Neural cell (in vitro differentiated cells): ENCODE data around the gene C14orf132. TPM values are rescaled to one million over a fixed set of nuclear protein-coding genes. Genes with fewer than 3 reads are reported as not detected.

Experiments used
- H2AFZ ChIP-seq: fragments of 200-600, 300-800 bp; sonication (generic), shearing (Covaris generic); 2 replicates; pipeline ENCODE4 v1.6.0; 2014; ENCODE audit warnings: low read depth, mild to moderate bottlenecking, antibody characterized with exemption, low read length, moderate library complexity
- H3F3A ChIP-seq: fragments of 200-600 bp; shearing (Covaris generic); 2 replicates; pipeline ENCODE4 v1.6.1; 2016; ENCODE audit warnings: mild to moderate bottlenecking, moderate library complexity, mixed read lengths, antibody characterized with exemption, low read length; ENCODE audit not compliant: insufficient read depth, poor library complexity, severe bottlenecking
- H3K27ac ChIP-seq: fragments of 200-600, 300-800 bp; sonication (generic), shearing (Covaris generic); 2 replicates; pipeline ENCODE4 v1.5.1; 2014; ENCODE audit warnings: mild to moderate bottlenecking, low read length, moderate library complexity
- H3K27me3 ChIP-seq: fragments of 300-800, 200-600 bp; sonication (generic), shearing (Covaris generic); 2 replicates; pipeline ENCODE4 v1.6.0; 2014; ENCODE audit warnings: mild to moderate bottlenecking, low read depth, low read length, moderate library complexity; ENCODE audit not compliant: insufficient read depth
- H3K36me3 ChIP-seq: fragments of 300-800, 200-600 bp; sonication (generic), shearing (Covaris generic); 2 replicates; pipeline ENCODE4 v1.5.1; 2014; ENCODE audit warnings: mild to moderate bottlenecking, antibody characterized with exemption, low read length, moderate library complexity; ENCODE audit not compliant: insufficient read depth
- H3K4me2 ChIP-seq: fragments of 300-800, 200-600 bp; sonication (generic), shearing (Covaris generic); 2 replicates; pipeline ENCODE4 v1.6.0; 2014; ENCODE audit warnings: mild to moderate bottlenecking, low read length
- H3K4me3 ChIP-seq: fragments of 300-800, 200-600 bp; sonication (generic), shearing (Covaris generic); 2 replicates; pipeline ENCODE4 v1.5.1; 2014; ENCODE audit warnings: mild to moderate bottlenecking, low read length, moderate library complexity
- H3K79me2 ChIP-seq: fragments of 200-600 bp; shearing (Covaris generic); replicated peaks from 2 replicates; pipeline ENCODE4 v1.6.0; 2014; ENCODE audit warnings: mild to moderate bottlenecking, low read length, moderate library complexity; ENCODE audit not compliant: insufficient read depth
- H3K9ac ChIP-seq: fragments of 300-800, 200-600 bp; sonication (generic), shearing (Covaris generic); 2 replicates; pipeline ENCODE4 v1.6.1; 2016; ENCODE audit warnings: mild to moderate bottlenecking, low read length, mixed read lengths
- H3K9me2 ChIP-seq: fragments of 200-600 bp; shearing (Covaris generic); 2 replicates; pipeline ENCODE4 v1.6.1; 2016; ENCODE audit warnings: mild to moderate bottlenecking, low read length, mixed read lengths; ENCODE audit not compliant: insufficient read depth
- H3K9me3 ChIP-seq: fragments of 200-600, 300-800 bp; sonication (generic), shearing (Covaris generic); 2 replicates; pipeline ENCODE4 v1.6.1; 2016; ENCODE audit warnings: mild to moderate bottlenecking, mixed run types, low read length, moderate library complexity, mixed read lengths
- H4K20me1 ChIP-seq: fragments of 200-600 bp; shearing (Covaris generic); 2 replicates; pipeline ENCODE4 v1.6.1; 2016; ENCODE audit warnings: mild to moderate bottlenecking, mixed run types; ENCODE audit not compliant: insufficient read depth
- EP300 ChIP-seq: fragments of 450-650 bp; conservative IDR thresholded peaks from 2 replicates; pipeline ENCODE4 v1.6.1; 2014; ENCODE audit warnings: antibody characterized with exemption, mild to moderate bottlenecking, moderate library complexity; ENCODE audit not compliant: poor library complexity, severe bottlenecking
- EZH2 ChIP-seq: fragments of 200-600, 300-800 bp; shearing (Covaris generic), sonication (generic); IDR thresholded peaks from 2 replicates; pipeline ENCODE4 v1.6.1; 2014; ENCODE audit warnings: antibody characterized with exemption, low read length, borderline replicate concordance, mild to moderate bottlenecking; ENCODE audit not compliant: insufficient read depth, poor library complexity, severe bottlenecking
- MXI1 ChIP-seq: fragments of 450-650 bp; conservative IDR thresholded peaks from 2 replicates; pipeline ENCODE4 v1.6.1; 2014; ENCODE audit warnings: antibody characterized with exemption, mild to moderate bottlenecking; ENCODE audit not compliant: poor library complexity, severe bottlenecking
- POLR2AphosphoS5 ChIP-seq: IDR thresholded peaks from 2 replicates; pipeline ENCODE4 v1.6.1; 2012
- RAD21 ChIP-seq: fragments of 450-650 bp; conservative IDR thresholded peaks from 2 replicates; pipeline ENCODE4 v1.6.1; 2014; ENCODE audit warnings: antibody characterized with exemption, mild to moderate bottlenecking, moderate library complexity
- SMC3 ChIP-seq: fragments of 450-650 bp; conservative IDR thresholded peaks from 2 replicates; pipeline ENCODE4 v1.6.1; 2014; ENCODE audit warnings: antibody characterized with exemption, mild to moderate bottlenecking, moderate library complexity; ENCODE audit not compliant: poor library complexity
- TAF1 ChIP-seq: IDR thresholded peaks from 2 replicates; pipeline ENCODE4 v1.6.1; 2012; ENCODE audit warnings: low read depth
- polyA plus RNA-seq: library from polyadenylated mRNA; depleted of rRNA; stranded (reverse); fragments of >200 nt; gene quantifications from 2 replicates; pipeline ENCODE4 v1.2.3, GENCODE V29; 2014
- TF ChIP-seq, protein P1 (sequence below): IDR thresholded peaks from 2 replicates; pipeline ENCODE4 v1.6.1; 2012; ENCODE audit warnings: borderline replicate concordance
- TF ChIP-seq, protein P2 (sequence below): fragments of 450-650 bp; IDR thresholded peaks from 2 replicates; pipeline ENCODE4 v1.5.1; 2014; ENCODE audit warnings: antibody characterized with exemption, mild to moderate bottlenecking, moderate library complexity; ENCODE audit not compliant: poor library complexity, severe bottlenecking

C14orf132 gene
- polyA plus RNA-seq, 1 donor from 2014 or later = 50.1 TPM

DNA sequence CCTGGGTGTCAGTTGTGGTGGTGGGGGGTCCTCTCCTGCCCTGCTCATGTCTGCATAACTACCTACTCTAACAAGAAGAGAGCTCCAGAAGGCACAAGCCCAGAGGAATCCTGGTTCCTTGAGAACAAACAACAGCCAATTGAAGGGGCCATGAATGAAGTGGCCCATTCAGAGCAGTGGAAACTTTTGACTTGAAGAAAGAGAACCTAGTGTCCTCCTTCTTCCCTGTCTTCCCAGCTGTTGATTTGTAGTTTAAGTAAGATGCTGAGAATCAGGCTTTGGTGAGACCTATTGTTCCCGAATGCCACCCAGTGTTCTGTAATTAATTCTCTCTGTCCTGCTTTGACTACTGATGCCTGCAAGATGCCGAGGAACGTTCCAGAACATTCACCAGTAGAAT lies 79.2 kb downstream of the C14orf132 start:
- Histone ChIP-seq H3K36me3 (no peaks in the 10 kb centered on the region), H3K27ac (no peak overlapping the region), H2AFZ (no peak overlapping the region), H3K27me3 (no peaks in the 10 kb centered on the region), H3K4me2 (no peak overlapping the region), H3K9ac (no peak overlapping the region), H3K9me2 (no peaks in the 10 kb centered on the region), H4K20me1 (no peaks in the 10 kb centered on the region), H3F3A (no peaks in the 10 kb centered on the region), H3K9me3 (no peaks in the 10 kb centered on the region), H3K4me3 (no peak overlapping the region), H3K79me2 (no peaks in the 10 kb centered on the region)
- no peak for TF ChIP-seq TAF1
- TF ChIP-seq RAD21 = no peak
- TF ChIP-seq, protein P1, sequence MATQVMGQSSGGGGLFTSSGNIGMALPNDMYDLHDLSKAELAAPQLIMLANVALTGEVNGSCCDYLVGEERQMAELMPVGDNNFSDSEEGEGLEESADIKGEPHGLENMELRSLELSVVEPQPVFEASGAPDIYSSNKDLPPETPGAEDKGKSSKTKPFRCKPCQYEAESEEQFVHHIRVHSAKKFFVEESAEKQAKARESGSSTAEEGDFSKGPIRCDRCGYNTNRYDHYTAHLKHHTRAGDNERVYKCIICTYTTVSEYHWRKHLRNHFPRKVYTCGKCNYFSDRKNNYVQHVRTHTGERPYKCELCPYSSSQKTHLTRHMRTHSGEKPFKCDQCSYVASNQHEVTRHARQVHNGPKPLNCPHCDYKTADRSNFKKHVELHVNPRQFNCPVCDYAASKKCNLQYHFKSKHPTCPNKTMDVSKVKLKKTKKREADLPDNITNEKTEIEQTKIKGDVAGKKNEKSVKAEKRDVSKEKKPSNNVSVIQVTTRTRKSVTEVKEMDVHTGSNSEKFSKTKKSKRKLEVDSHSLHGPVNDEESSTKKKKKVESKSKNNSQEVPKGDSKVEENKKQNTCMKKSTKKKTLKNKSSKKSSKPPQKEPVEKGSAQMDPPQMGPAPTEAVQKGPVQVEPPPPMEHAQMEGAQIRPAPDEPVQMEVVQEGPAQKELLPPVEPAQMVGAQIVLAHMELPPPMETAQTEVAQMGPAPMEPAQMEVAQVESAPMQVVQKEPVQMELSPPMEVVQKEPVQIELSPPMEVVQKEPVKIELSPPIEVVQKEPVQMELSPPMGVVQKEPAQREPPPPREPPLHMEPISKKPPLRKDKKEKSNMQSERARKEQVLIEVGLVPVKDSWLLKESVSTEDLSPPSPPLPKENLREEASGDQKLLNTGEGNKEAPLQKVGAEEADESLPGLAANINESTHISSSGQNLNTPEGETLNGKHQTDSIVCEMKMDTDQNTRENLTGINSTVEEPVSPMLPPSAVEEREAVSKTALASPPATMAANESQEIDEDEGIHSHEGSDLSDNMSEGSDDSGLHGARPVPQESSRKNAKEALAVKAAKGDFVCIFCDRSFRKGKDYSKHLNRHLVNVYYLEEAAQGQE = no peak
- no peak for TF ChIP-seq MXI1
- no peak for TF ChIP-seq SMC3
- no peak for TF ChIP-seq POLR2AphosphoS5
- no peak for TF ChIP-seq EZH2
- TF ChIP-seq, protein P2, sequence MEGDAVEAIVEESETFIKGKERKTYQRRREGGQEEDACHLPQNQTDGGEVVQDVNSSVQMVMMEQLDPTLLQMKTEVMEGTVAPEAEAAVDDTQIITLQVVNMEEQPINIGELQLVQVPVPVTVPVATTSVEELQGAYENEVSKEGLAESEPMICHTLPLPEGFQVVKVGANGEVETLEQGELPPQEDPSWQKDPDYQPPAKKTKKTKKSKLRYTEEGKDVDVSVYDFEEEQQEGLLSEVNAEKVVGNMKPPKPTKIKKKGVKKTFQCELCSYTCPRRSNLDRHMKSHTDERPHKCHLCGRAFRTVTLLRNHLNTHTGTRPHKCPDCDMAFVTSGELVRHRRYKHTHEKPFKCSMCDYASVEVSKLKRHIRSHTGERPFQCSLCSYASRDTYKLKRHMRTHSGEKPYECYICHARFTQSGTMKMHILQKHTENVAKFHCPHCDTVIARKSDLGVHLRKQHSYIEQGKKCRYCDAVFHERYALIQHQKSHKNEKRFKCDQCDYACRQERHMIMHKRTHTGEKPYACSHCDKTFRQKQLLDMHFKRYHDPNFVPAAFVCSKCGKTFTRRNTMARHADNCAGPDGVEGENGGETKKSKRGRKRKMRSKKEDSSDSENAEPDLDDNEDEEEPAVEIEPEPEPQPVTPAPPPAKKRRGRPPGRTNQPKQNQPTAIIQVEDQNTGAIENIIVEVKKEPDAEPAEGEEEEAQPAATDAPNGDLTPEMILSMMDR = no peak
- TF ChIP-seq EP300 = no peak

DNA sequence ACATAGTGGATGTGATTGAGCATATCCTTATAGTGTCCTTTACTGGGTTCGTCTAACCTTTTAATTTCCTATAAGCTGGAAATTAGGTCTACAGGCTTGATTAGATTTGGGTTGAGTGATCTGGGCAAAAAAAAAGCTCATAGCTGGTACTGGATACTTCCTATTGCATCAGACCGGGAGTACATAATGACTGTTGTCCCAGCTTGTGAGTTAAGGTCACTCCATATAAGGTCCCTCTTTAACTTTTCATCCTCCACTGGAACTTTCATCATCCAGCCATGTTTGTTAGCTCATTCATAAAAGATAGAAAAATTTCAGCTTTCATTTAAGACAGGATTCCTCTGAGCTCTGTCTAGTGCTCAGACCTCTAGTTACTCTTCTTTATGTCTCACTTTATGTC lies 80.8 kb downstream of the C14orf132 start:
- Histone ChIP-seq H3K36me3 (no peaks in the 10 kb centered on the region), H3K9ac (no peak overlapping the region), H2AFZ (no peak overlapping the region), H3K27ac (no peak overlapping the region), H3K9me2 (no peaks in the 10 kb centered on the region), H3K4me2 (no peak overlapping the region), H3F3A (no peaks in the 10 kb centered on the region), H4K20me1 (no peaks in the 10 kb centered on the region), H3K9me3 (no peaks in the 10 kb centered on the region), H3K27me3 (no peaks in the 10 kb centered on the region), H3K79me2 (no peaks in the 10 kb centered on the region), H3K4me3 (no peak overlapping the region)
- TF ChIP-seq EP300 = no peak
- TF ChIP-seq, protein P1 = no peak
- no peak for TF ChIP-seq RAD21
- TF ChIP-seq MXI1 = no peak
- TF ChIP-seq SMC3 = no peak
- no peak for TF ChIP-seq TAF1
- TF ChIP-seq EZH2 = no peak
- TF ChIP-seq POLR2AphosphoS5 = no peak
- TF ChIP-seq, protein P2 = no peak
